ENCODE data around the gene FBRS.
"Not testable (repeated sequence)": the region's sequence is repeated elsewhere in the genome, so short reads cannot be mapped to it uniquely, and the experiment has no call there.

FBRS gene

DNA sequence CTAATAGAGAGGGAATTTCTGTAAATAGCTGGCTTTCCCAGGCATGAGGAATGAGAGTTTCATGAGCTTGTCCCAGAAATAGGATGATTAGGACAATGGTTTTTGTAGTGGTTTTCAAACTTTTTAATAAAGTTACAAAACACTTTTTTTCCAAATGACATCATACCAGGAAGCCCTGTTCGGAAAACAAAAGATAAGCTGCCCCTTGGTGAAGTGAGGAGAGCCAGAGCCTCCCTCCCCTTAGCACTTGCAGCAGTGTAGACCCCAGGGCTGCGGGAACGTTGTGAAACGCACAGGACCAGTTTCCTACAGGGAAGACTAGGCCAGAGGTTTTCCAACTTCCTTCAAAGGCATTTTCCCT is 7.6 kb downstream of the FBRS start:
- DNase-seq = no peak

GRCh38 chr16:30666681-30667080 is 8.4 kb downstream of the FBRS start:
- no peak for DNase-seq

- no peak for DNase-seq
Measured at GRCh38 chr16:30667361-30667905, 9.2 kb downstream of the FBRS start.

GRCh38 chr16:30668393-30668792 is 10.2 kb downstream of the FBRS start:
- DNase-seq = no peak

DNA sequence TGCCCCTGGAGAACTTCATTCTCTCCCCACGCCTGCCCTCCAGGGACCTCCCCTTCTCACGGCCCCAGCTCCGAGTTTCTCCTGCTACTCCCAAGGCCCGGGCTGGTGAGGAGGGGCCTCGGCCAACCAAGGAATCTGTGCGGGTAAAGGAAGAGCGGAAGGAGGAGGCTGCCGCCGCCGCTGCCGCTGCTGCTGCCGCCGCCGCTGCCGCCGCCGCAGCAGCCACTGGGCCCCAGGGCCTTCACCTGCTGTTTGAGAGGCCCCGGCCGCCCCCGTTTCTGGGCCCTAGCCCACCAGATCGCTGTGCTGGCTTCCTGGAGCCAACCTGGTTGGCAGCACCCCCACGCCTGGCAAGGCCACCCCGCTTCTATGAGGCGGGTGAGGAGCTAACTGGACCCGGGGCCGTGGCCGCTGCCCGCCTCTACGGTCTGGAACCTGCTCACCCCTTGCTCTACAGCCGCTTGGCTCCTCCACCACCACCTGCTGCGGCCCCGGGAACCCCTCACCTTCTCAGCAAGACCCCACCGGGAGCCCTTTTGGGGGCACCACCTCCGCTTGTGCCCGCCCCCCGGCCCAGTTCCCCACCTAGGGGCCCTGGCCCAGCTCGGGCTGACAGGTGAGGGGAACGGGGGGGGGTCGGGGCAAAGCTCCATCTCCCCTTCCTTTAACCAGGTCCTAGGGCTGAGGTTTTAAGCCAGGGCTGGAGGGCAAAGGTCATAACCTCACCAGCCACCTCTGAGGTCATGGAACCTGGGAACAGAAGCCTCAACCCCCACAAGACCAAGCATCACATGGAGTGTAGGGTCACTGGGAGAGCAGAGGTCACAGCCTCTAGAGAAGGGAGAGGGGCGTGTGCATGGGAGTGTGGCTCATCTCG is 11.0 kb downstream of the FBRS start:
- DNase-seq = no peak

- no peak for DNase-seq
Measured at GRCh38 chr16:30669903-30670824, 11.9 kb downstream of the FBRS start.

- no peak for DNase-seq
Measured at GRCh38 chr16:30675143-30675542, 16.9 kb downstream of the FBRS start.

DNA sequence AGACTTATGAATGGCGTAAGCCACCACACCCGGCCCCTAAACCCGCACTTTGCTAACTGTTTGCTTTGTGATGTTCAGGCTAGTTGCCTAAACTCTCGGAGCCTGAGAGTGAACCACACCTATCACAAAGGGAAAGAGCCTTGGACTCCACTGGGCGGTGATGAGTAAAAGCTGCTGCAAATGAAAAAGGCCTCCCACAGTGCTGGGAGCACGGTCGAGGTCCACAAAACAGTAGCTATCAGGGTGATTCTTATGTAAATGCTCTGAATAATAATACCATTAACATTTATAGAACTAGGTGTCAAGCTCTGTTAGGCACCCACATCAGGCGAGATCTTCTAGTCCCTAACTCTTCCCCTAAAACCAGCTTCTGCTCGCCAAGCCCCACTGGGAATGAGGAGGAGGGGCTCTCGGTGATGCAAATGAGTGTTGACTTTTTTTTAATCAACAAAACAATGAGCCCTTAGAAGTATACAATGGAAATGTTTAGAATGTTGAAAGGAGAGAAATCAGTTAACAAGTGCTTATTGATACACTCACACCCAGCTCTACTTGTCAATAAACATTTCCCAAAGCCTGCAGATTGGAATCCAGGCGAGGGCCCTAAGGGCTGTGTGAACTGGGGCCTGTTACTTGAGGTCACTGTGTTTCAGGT is 19.8 kb downstream of the FBRS start:
- no peak for DNase-seq

DNA sequence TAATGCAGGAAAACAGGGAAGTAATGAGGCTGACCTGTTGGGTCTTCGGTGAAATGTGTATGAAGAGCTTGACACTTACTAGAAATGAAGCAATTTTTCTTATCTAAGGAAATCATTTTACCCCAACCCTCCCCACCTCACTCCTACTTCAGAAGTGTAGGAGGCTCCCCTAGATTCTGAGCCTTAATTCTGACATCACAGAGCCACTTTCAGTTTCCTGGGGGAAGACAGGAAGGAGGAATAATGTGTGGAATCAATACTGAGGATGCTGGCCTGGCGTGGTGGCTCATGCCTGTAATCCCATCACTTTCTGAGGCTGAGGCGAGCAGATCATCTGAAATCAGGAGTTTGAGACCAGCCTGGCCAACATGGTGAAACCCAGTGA is 20.3 kb downstream of the FBRS start:
- no peak for DNase-seq

GRCh38 chr16:30680326-30680725 is 22.1 kb downstream of the FBRS start:
- no peak for DNase-seq

DNA sequence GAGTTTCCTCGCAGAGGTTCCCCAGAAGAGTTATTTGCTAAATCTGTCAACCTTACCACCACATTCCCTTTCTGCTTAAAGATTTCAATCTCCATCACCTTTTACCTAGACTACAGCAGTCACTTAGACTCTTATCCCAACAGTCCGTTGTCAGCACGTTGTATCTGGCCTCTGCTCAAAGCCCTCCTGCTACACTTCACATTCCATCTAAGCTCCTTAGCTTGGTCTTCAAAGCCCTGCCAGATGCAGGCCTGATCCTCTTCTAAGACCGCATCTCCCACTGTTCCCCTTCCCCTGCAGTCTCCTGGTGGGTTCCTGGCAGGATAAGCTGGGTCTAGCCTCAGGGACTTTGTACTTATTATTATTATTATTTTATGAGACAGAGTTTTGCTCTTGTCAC is 30.5 kb downstream of the FBRS start:
- no peak for DNase-seq

GRCh38 chr16:30691907-30692306 is 33.7 kb downstream of the FBRS start:
- DNase-seq = no peak

DNA sequence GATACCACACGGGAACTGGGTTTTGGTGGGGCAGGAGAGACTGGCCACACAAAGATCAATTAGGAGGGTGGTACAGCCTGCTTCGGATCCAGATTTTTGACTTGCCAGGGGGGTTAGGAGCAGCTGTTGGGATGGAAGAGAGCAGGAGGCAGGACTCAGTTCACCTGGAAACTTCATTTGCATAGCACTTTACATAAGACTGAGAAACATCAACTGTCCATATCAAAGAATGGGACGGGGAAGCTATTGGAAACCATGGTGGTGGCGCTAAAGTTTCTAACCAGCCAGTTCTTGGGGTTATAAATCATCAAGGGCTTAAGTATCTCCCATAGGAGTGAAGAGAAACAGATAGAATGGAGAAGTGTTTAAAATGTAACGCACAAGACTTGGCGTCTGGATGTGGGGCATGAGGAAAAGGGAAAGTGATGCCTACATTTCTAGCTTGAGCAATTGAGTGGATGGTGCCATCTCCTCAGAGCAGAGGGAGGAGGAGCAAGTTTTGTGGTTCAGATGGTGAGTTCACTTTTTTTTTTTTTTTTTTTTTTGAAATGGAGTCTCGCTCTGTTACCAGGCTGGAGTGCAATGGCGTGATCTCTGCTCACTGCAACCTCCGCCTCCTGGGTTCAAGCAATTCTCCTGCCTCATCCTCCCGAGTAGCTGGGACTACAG is 34.3 kb downstream of the FBRS start:
- no peak for DNase-seq

GRCh38 chr16:30694926-30695693 is 36.9 kb downstream of the FBRS start:
- no peak for DNase-seq

- DNase-seq = not testable (repeated sequence)
Measured at GRCh38 chr16:30696646-30697045, 38.4 kb downstream of the FBRS start.

DNA sequence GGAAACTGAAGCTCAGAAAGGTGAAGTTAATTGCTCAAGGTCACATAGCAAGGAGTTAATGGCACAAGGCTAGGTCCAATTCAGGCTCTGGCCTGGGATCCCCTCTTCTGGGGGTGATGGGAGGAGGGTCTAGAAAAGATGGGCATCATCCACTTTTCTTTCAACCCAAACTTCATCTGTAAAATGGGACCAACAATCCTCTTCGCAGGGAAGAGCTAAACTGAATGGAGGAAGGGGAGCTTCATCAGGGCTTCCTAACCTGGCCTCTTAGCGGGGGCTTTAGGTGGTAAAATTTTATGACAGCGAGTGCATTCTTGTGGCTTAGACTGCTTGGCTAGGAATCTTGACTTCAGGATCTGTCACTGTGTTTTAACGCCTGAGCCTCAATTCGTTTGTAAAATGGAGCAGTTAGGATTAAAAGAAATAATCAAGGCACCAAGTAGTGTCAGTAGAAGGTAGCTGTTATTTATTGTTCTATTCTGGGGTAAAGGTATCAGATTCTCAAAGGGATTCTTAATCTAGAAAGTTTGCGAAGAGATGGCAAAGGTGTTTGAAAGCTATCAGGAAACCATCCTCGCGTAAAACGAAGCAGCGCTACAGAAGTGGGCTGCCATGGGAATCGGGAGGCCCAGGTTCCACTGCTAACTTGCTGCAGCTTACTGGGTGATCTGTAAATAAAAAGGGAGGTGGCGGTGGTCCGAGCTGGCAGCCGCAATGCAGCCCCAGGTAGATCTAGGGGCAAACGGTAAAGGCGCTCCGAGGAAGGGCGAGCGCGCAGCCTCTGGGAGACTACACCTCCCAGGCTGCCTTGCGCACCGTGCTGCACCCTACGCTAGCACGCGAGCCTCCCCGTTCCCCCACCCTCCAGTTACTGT is 39.3 kb downstream of the FBRS start:
- no peak for DNase-seq

DNA sequence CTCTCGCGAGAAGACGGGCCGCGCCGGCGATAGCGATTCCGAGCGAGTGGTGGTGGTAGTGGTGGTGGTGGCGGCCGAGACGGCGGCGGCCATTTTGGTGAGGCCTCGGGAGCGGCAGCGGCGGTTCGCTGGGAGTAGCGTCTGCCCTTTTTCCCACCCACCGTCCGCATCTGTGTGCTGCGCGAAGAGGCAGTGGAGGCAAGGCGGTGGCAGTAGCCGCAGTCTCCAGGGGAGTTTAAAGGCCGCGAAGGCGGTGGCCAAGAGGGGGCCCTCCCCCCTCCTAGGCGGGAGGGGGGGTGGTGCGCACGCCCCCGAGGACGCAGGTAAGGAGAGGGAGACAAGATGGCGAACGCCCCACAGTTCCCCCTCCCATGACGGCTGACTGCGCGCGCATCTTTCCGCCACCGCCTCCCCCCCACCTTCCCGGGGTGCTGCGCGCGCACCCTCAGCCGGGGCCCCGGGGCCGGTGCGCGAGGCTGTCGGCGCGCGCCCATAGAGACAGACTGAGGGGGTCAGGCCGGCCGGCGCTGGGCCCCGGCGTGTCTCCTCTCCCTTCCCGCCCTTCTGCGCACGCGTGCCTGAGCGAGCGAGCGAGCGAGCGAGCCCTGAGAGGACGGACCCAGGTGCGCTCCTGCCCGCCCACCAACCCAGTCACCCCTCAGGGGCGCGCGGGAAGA is 40.0 kb downstream of the FBRS start:
- peak; percentile 93 to 99 for DNase-seq

DNA sequence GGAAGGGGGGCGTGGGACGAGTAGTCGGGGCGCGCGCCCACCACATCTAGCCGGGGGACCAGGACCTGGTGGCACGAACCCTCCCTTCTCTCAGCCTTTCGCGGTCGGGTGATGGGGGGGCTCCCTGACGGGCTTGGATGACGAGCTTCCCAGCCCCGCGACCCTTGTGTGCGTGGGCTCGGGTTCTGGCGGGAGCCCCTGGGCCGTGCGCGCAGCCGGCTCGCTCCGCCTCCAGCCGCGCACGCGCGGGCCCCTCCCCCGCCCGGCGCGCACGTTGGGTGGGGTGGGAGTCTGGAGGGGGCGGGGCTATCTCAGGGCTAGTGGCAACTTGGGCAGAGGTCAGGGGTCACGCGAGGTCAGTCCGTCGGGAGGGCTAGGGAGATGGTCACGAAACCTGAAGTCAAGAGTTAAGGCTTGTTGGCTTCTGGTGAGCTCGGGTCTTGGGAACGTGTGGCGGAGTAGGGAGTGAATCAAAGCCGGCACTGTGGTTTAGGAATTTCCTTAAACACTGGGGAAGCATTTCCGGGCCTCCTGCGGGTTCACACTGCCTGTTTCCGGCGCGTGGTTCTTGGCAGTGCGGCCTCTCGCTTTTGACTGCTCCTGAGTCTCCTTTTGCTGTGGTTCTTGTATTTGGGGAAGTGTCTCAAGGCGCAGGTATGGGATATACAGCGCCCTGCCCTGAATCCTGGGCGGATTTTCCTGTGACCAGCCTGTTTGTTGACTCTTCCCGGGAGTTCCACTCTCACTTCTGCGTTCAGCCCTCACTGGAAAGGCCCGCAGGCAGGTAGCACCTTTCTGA is 40.8 kb downstream of the FBRS start, which contains the start of gene SRCAP:
SRCAP (plus strand) TSS at position 356 of the 799 bp plus-strand sequence. CDS start 1,654 bp downstream, outside the sequence.
- DNase-seq = peak; percentile 83 to 84

GRCh38 chr16:30699615-30700099 is 41.4 kb downstream of the FBRS start:
- no peak for DNase-seq
